Measurements from ENCODE around the gene MAP2K5. TPM values are rescaled to one million over a fixed set of nuclear protein-coding genes. Genes with fewer than 3 reads are reported as not detected.
A peak's percentile ranks its signal among the peaks of the same experiment; 100 is the strongest.

MAP2K5 gene
- total and polyA plus RNA-seq, 2 donors from 2014 or later, result 14.1 to 18.6 TPM

DNA sequence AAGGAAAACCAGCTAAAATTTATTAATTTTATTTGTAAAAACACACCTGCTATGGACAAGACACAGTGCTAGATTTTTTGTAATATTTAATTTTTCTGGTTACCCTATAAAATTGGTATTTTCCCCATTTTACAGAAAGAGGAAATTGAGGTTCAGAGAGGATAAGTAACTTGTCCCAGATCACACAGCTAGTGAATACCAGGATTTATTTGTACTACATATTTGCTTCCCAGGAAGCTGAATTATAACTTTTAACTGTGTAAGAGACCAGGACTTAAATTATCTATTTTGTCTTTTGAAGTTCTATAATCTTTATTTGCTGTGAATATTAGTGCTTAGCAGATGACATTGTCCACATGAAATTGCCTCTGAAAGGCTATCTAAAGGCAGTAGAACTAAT lies 49.7 kb downstream of the MAP2K5 start:
- FAIRE-seq (no peak), DNase-seq (no peak)
- H3K4me3 ChIP-seq (ENCODE audit: low read length in 3 of 3), result no peak overlapping the region
- H3K9ac ChIP-seq (ENCODE audit: low read length in 3 of 3), result no peak overlapping the region
- no peaks in the 10 kb centered on the region for H3K27me3 ChIP-seq (ENCODE audit: control insufficient read depth, insufficient read depth, low read length)
- TF ChIP-seq, protein P1, sequence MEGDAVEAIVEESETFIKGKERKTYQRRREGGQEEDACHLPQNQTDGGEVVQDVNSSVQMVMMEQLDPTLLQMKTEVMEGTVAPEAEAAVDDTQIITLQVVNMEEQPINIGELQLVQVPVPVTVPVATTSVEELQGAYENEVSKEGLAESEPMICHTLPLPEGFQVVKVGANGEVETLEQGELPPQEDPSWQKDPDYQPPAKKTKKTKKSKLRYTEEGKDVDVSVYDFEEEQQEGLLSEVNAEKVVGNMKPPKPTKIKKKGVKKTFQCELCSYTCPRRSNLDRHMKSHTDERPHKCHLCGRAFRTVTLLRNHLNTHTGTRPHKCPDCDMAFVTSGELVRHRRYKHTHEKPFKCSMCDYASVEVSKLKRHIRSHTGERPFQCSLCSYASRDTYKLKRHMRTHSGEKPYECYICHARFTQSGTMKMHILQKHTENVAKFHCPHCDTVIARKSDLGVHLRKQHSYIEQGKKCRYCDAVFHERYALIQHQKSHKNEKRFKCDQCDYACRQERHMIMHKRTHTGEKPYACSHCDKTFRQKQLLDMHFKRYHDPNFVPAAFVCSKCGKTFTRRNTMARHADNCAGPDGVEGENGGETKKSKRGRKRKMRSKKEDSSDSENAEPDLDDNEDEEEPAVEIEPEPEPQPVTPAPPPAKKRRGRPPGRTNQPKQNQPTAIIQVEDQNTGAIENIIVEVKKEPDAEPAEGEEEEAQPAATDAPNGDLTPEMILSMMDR (IDR thresholded peaks at IDR 0.05; ENCODE audit: borderline replicate concordance, extremely low read depth, insufficient read depth), result no peak
- H3K9me3 ChIP-seq (ENCODE audit: control insufficient read depth in 2 of 3, insufficient read depth in 1 of 3, low read length in 3 of 3), result no peaks in the 10 kb centered on the region
- peaks cover 2 to 13% (median 6%) of the 10 kb centered on the region in 3 donors for H3K36me3 ChIP-seq (ENCODE audit: control insufficient read depth in 2 of 3, insufficient read depth in 3 of 3, low read length in 3 of 3)
- intact Hi-C loops (cut with DNase I), result no loop called here
- no peaks in the 10 kb centered on the region for H3K4me1 ChIP-seq (ENCODE audit: control insufficient read depth in 2 of 3, insufficient read depth in 2 of 3, low read depth in 1 of 3, low read length in 3 of 3)
- no peak overlapping the region for H3K27ac ChIP-seq (ENCODE audit: low read depth in 2 of 2, low read length in 2 of 2)

DNA sequence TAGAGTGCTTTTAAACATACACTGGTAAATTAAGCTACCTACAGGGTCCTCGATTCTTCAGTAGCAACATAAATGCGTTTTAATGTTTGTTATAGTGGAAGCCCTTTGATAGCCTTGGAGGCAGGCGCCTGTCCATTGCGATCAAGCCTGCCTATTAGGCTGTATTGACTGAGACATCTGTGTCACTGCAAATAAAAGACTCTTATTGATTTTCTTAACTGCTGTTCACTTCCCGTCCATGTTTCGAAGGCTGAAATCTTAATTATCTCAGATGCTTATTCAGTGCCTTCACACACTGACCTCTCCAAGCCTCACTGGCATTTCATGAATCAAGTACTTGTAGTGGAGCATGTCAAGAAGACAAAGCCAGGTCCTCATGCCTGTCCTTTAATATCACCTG lies 51.1 kb downstream of the MAP2K5 start:
- intact Hi-C loops (cut with DNase I), result no loop called here
- Histone ChIP-seq H3K27me3 (ENCODE audit: control insufficient read depth, insufficient read depth, low read length) (no peaks in the 10 kb centered on the region), H3K4me1 (ENCODE audit: control insufficient read depth in 2 of 3, insufficient read depth in 2 of 3, low read depth in 1 of 3, low read length in 3 of 3) (no peaks in the 10 kb centered on the region), H3K36me3 (ENCODE audit: control insufficient read depth in 2 of 3, insufficient read depth in 3 of 3, low read length in 3 of 3) (peaks cover 0 to 2% (median 0%) of the 10 kb centered on the region in 3 donors), H3K9ac (ENCODE audit: low read length in 3 of 3) (no peak overlapping the region), H3K9me3 (ENCODE audit: control insufficient read depth in 2 of 3, insufficient read depth in 1 of 3, low read length in 3 of 3) (no peaks in the 10 kb centered on the region), H3K27ac (ENCODE audit: low read depth in 2 of 2, low read length in 2 of 2) (no peak overlapping the region), H3K4me3 (ENCODE audit: low read length in 3 of 3) (no peak overlapping the region)
- no peak for DNase-seq
- FAIRE-seq, result no peak
- TF ChIP-seq, protein P1 (IDR thresholded peaks at IDR 0.05; ENCODE audit: borderline replicate concordance, extremely low read depth, insufficient read depth), result no peak

DNA sequence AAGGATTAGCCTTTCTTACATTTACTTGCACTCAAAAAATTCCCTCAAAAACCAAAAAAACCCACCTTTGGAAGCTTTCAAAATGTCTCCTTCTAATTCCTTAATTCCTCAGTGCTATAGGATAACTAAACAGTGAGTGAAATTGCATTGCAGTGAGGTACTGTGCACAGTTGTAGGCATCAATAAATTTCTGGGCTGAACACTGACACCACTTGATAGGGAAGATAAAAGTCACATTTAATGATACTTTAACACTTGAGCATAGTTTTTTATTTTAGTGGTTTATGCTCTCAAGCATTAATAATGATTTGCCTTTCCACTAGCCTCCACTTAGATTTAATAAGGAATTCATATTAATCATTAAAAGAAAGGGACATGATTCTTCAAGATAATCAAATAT lies 52.3 kb downstream of the MAP2K5 start:
- no peaks in the 10 kb centered on the region for H3K4me1 ChIP-seq (ENCODE audit: control insufficient read depth in 2 of 3, insufficient read depth in 2 of 3, low read depth in 1 of 3, low read length in 3 of 3)
- intact Hi-C loops (cut with DNase I), result no loop called here
- no peaks in the 10 kb centered on the region for H3K27me3 ChIP-seq (ENCODE audit: control insufficient read depth, insufficient read depth, low read length)
- peaks cover 0 to 2% (median 0%) of the 10 kb centered on the region in 3 donors for H3K36me3 ChIP-seq (ENCODE audit: control insufficient read depth in 2 of 3, insufficient read depth in 3 of 3, low read length in 3 of 3)
- no peak for FAIRE-seq
- TF ChIP-seq, protein P1 (IDR thresholded peaks at IDR 0.05; ENCODE audit: borderline replicate concordance, extremely low read depth, insufficient read depth), result no peak
- H3K9ac ChIP-seq (ENCODE audit: low read length in 3 of 3), result no peak overlapping the region
- no peak overlapping the region for H3K4me3 ChIP-seq (ENCODE audit: low read length in 3 of 3)
- H3K27ac ChIP-seq (ENCODE audit: low read depth in 2 of 2, low read length in 2 of 2), result no peak overlapping the region
- no peak for DNase-seq
- H3K9me3 ChIP-seq (ENCODE audit: control insufficient read depth in 2 of 3, insufficient read depth in 1 of 3, low read length in 3 of 3), result no peaks in the 10 kb centered on the region

DNA sequence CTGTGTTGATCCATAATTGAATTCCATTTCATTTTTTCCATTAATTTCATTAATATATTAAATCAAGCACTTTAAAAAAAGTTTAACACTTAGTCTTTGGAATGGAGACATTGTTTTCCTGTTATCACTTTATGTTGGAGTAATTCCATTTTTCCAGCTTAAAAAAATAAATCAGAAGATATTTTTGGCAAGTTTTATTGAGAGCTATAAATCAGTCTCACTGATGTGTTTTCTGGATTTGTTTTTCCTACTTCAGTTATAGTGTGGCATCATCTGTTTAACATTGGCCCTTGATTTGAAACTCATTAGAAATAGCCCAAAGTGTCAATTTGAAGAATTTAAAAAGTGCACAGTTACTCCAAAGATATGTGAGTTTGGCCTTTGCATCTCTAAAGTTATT lies 53.1 kb downstream of the MAP2K5 start:
- Histone ChIP-seq H3K27me3 (ENCODE audit: control insufficient read depth, insufficient read depth, low read length) (no peaks in the 10 kb centered on the region), H3K4me3 (ENCODE audit: low read length in 3 of 3) (no peak overlapping the region), H3K9me3 (ENCODE audit: control insufficient read depth in 2 of 3, insufficient read depth in 1 of 3, low read length in 3 of 3) (no peaks in the 10 kb centered on the region), H3K36me3 (ENCODE audit: control insufficient read depth in 2 of 3, insufficient read depth in 3 of 3, low read length in 3 of 3) (peaks cover 0 to 2% (median 0%) of the 10 kb centered on the region in 3 donors), H3K4me1 (ENCODE audit: control insufficient read depth in 2 of 3, insufficient read depth in 2 of 3, low read depth in 1 of 3, low read length in 3 of 3) (no peaks in the 10 kb centered on the region), H3K27ac (ENCODE audit: low read depth in 2 of 2, low read length in 2 of 2) (no peak overlapping the region), H3K9ac (ENCODE audit: low read length in 3 of 3) (no peak overlapping the region)
- DNase-seq (no peak), FAIRE-seq (peak; percentile 55)
- TF ChIP-seq, protein P1 (IDR thresholded peaks at IDR 0.05; ENCODE audit: borderline replicate concordance, extremely low read depth, insufficient read depth), result no peak
- intact Hi-C loops (cut with DNase I), result no loop called here
